Measurements from ENCODE around the gene GLTP.
"Not testable (repeated sequence)": the region's sequence is repeated elsewhere in the genome, so short reads cannot be mapped to it uniquely, and the experiment has no call there.

GLTP gene

GRCh38 chr12:109910254-109910968 is 30.1 kb upstream of the GLTP start:
- H3K27ac Mint-ChIP-seq = no peak overlapping the region
- peaks cover 62% of the 10 kb centered on the region for H3K36me3 Mint-ChIP-seq (ENCODE audit: low read depth)
- no peaks in the 10 kb centered on the region for H3K27me3 Mint-ChIP-seq (ENCODE audit: low read depth)
- H3K9me3 Mint-ChIP-seq = no peaks in the 10 kb centered on the region
- H3K4me3 Mint-ChIP-seq = no peak overlapping the region
- H3K4me1 Mint-ChIP-seq = no peaks in the 10 kb centered on the region
- no peak for TF ChIP-seq CTCF (IDR thresholded peaks at IDR 0.05; ENCODE audit: unreplicated experiment in 3 of 3)

- Mint-ChIP-seq H3K4me1 (peaks cover 24% of the 10 kb centered on the region), H3K9me3 (no peaks in the 10 kb centered on the region), H3K4me3 (no peak overlapping the region), H3K36me3 (ENCODE audit: low read depth) (peaks cover 48% of the 10 kb centered on the region), H3K27ac (no peak overlapping the region), H3K27me3 (ENCODE audit: low read depth) (no peaks in the 10 kb centered on the region)
- TF ChIP-seq CTCF (IDR thresholded peaks at IDR 0.05; ENCODE audit: unreplicated experiment in 3 of 3) = no peak
These were observed 25.0 kb upstream of the GLTP start for GRCh38 chr12:109905301-109905700.

DNA sequence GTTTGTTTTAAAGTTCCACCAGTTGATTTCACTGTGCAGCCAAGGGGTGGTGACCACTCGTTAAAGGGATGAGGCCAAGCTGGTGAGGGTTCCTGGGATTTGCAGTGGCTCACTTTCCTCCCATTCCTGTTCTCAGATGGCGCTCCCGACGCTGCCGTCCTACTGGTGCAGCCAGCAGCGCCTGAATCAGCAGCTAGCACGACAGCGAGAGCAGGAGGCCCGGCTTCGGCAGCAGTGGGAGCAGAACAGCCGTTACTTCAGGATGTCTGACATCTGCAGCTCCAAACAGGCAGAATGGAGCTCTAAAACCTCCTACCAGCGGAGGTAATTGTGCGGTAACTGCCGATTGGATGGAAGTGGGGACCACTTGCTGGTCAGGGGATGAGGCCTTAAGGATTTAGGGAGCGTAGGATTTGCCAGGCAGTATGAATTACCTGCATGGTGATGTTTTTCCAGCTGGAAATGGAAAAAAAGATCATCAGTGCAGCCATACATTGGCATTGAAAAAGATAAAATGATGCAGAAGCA is 22.6 kb upstream of the GLTP start:
- no peak for TF ChIP-seq CTCF (IDR thresholded peaks at IDR 0.05; ENCODE audit: unreplicated experiment in 3 of 3)
- H3K27ac Mint-ChIP-seq = peak overlapping the region in 1 of 3 experiments; percentile 42
- H3K36me3 Mint-ChIP-seq (ENCODE audit: low read depth) = peaks cover 36% of the 10 kb centered on the region
- no peaks in the 10 kb centered on the region for H3K9me3 Mint-ChIP-seq
- no peaks in the 10 kb centered on the region for H3K27me3 Mint-ChIP-seq (ENCODE audit: low read depth)
- peaks cover 29% of the 10 kb centered on the region for H3K4me1 Mint-ChIP-seq
- H3K4me3 Mint-ChIP-seq = peak overlapping the region in 1 of 3 experiments; percentile 6

DNA sequence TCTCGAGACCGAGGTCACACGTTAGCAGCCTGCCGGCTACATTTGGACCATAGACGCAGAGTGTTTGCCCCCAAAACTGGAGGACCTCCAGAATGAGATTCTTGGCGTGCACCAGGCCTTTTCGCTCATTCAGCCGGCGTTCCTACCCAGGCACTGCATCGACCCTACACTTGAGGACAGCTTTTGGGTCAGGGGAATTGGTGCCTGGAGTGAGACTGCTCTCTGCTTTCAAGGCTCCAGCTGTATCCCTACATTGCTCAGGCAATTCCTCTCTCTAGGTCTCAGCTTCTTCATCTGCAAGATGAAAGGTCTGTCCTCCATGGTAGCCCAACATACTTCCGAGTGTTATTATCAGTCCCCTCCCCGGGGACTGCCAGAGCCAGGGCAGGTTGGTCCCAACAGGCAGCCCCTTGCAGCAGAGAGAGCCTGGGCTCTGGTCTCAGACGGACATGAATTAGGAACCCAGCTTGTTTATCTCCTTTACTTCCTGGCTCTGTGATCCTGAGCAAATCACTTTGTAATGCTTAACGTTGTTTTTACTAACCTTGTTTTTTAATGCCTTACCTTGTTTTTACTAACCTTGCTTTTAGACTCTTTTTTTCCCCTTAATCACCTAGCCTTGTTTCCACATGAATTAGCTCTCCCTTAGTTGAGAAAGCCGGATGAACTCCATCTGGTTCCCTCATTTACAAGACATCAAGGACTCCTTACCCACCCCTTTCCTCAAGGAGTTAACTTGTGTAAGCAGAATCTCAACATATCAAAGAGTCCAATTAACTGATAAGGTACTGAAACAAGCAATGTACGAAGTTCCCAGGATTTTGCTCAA is 20.6 kb upstream of the GLTP start:
- Mint-ChIP-seq H3K4me1 (peaks cover 29% of the 10 kb centered on the region), H3K36me3 (ENCODE audit: low read depth) (peaks cover 20% of the 10 kb centered on the region), H3K9me3 (no peaks in the 10 kb centered on the region), H3K27me3 (ENCODE audit: low read depth) (no peaks in the 10 kb centered on the region), H3K4me3 (peak overlapping the region; percentile 88 to 91 (median 90)), H3K27ac (peak overlapping the region; percentile 90 to 96 (median 92))
- no peak for TF ChIP-seq CTCF (IDR thresholded peaks at IDR 0.05; ENCODE audit: unreplicated experiment in 3 of 3)

DNA sequence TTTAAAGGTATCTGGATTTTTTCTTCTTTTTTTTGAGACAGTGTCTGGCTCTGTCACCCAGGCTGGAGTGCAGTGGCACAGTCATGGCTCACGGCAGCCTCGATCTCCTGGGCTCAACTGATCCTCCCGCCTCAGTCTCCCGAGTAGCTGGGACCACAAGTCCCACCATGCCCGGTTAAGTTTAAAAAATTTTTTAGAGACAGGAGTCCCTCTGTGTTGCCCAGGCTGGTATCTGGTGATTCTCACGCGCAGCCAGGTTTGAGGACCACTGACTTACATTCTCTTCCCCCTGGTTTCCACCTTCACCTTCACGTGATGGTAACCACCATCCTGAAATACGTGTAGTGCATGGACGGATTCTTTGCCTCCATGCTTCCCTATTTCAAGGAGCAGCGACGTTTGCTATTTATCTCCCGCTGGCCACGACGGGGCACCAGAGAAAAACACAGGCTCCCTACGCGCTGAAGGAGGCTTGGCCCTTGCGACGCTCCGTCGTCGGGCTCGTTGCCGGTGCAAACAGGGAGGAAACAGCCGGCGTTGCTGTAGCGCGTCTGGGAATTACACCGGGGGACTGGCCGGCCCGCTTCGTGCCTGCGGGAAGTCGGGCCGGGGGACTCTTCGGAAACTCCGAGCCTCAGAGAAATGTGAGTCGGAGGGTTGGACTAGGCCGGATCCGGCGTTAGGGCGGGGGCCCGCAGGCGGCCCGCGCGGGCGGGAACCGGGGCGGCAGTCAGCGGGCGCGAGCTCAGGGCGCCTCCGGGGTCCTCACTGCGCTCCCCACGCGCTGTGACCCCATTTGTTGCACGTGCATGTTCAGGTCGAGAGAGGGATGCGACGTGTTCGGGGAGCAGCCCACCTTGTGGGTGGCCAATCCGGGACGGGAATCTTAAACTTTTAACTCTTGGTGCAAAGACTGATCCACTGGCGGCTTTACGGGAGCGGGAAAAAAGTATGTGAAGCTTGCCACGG is 19.7 kb upstream of the GLTP start, which contains the start of gene TCHP:
TSS of gene TCHP (plus strand) at position 492 of the 969 bp plus-strand sequence. CDS start 2,753 bp downstream, outside the sequence.
- Mint-ChIP-seq H3K27ac (peak within 1 kb of the TSS; percentile 90 to 96 (median 92)), H3K27me3 (ENCODE audit: low read depth) (no peaks in the 10 kb centered on the region)

DNA sequence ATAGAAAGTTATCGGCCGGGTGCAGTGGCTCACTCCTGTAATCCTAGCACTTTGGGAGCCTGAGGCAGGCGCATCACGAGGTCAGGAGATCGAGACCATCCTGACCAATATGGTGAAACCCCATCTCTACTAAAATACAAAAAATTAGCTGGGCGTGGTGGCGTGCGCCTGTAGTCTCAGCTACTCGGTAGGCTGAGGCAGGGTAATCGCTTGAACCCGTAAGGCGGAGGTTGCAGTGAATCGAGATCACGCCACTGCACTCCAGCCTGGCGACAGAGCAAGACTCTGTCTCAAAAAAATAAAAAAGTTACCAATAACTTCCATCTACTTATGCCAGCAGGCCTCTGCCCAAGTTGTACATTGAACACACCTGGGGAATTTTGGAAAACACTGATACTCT is 19.0 kb upstream of the GLTP start:
- H3K4me3 Mint-ChIP-seq = peak overlapping the region; percentile 88 to 91 (median 90)

More for the DNA sequence above, 19.7 kb upstream of the GLTP start, which contains the start of gene TCHP:
- Mint-ChIP-seq H3K9me3 (no peaks in the 10 kb centered on the region), H3K4me1 (peaks cover 29% of the 10 kb centered on the region), H3K36me3 (ENCODE audit: low read depth) (peaks cover 13% of the 10 kb centered on the region), H3K4me3 (peak within 1 kb of the TSS; percentile 88 to 91 (median 90))
- TF ChIP-seq CTCF (IDR thresholded peaks at IDR 0.05; ENCODE audit: unreplicated experiment in 3 of 3) = peak in 2 of 3 experiments; percentile 24 to 28

More for the DNA sequence above, 19.0 kb upstream of the GLTP start:
- peaks cover 29% of the 10 kb centered on the region for H3K4me1 Mint-ChIP-seq
- not testable (repeated sequence) for H3K36me3 Mint-ChIP-seq (ENCODE audit: low read depth); H3K27me3 Mint-ChIP-seq (ENCODE audit: low read depth); H3K9me3 Mint-ChIP-seq
- peak overlapping the region in 2 of 3 experiments; percentile 28 to 40 for H3K27ac Mint-ChIP-seq

All from nephron (organoid).